ENCODE measurements around the gene CA12. TPM values are rescaled to one million over a fixed set of nuclear protein-coding genes. Genes with fewer than 3 reads are reported as not detected.

CA12 gene
- total RNA-seq, 1 experiment from 2014 or later: 33.0 TPM

DNA sequence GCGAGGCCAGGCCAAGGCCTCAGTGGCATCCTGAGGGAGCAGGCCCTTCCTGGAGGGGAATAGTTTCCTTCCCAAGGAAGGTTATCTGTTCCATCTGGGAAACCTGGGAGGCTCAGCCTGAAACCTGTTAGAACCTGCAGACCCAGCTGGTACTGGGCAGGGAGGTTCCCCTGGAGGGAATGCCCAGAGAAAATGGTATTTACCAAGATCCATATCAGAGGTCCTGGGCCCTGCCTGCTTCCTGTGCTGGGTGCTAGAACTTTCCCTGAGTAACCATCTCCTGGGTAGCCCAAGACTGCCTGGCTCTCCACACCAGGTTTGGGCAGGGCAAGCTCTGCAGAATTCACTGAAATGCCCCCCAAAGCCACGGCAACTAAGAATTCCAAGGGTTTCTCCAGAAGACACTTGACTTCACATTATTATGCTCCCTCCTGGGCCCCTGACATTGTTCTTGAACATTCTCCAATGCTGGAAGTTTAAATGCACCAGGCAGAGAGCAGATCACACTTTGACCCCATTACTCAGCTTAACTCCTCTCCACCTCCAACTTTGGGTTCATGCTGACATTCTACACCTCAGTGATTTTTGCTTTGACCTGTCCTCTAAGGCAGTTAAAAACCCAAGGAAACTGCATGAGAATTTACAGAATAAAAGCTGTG lies 2.0 kb downstream of the CA12 start:
- DNase-seq (ENCODE audit: extremely low read depth, low read depth): no peak

DNA sequence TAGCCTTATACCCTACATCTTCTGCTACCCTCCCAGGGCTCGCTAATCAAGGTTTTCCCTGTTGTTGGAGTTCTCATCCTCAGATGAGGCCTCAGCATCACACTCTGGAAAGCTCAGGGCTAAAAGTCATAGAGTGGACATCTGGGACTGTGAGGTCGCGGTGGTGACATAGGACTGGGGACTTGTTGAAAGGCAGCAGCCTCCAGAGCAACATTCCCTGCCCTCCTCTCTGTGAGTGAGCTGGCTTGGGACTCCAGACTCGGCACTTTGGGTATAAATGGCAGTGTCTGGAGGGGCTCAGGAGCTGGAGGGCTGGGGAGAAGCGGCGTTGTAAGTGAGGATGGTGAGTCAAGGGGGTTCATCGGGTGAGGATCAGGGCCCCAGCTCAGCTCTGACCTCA lies 2.7 kb downstream of the CA12 start:
- DNase-seq (ENCODE audit: extremely low read depth, low read depth): no peak

DNA sequence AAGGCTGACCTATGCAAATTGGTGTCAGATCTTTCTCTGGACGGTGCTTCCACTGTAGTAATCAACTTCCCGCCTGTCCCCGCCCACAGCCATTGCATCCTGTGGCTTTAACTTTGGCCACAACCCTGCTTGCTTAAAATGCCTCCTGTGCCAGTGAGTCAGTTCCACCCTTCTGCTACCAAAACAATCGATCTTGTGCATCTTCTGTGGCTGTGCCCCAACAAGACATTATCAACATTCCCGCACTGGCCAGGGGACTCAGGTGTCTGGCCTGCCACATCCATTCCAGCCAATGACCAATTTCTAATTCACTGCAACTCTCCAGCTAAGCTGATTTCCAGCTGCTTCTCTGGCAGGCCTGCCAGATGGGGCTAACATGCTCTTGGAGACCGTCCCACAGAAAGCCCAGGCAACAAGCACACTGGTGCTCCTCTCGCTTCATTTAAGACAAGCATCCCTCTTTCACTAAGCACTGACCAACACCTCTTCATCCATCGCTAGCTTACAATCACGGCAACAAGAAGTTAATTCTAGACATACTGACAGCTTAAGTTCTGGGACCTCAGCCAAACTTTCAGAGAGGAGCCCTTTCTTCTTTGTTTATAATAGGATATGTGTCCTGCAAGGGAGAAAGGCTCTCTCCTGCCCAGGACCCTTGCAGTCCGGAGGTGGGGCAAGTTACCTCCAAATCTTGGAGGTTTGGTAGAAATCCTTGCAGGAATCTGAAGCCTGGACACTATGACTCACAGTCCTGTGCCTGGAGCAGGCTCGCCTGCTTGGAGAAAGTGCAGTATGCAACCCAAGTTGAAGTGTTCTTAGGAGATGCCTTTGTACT lies 6.7 kb downstream of the CA12 start:
- DNase-seq (ENCODE audit: extremely low read depth, low read depth): no peak

DNA sequence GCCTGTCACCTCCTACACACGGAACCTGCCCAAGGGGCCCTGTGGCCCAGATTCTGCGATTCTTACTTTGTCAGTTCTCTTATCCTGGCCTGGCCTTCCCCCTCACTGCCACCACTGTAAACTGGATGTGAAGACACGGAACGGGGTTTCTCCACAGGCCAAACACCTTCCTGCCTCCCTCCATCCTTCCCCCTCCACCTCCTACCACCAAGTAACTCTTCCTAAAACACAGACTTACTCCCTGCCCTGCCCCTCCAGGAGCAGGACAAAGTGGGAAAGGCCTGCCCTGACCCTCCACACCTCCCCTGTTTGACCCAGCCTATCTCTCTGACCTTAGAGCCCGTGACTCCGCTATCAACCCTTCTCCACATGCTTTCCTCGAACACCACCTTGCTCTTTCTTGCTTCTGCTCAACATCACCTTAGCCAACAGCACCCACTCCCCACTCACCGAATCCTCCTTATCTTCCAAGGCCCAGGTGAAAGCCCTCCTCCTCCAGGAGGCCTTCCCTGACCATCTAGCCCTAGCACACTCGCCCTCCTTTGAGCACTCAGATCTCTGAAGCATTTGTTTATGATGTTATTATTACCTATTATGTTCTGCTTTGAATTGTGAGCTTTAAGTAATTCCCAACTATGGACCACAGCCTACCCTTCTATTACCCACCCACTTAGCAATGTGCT lies 7.6 kb downstream of the CA12 start:
- DNase-seq (ENCODE audit: extremely low read depth, low read depth): no peak

DNA sequence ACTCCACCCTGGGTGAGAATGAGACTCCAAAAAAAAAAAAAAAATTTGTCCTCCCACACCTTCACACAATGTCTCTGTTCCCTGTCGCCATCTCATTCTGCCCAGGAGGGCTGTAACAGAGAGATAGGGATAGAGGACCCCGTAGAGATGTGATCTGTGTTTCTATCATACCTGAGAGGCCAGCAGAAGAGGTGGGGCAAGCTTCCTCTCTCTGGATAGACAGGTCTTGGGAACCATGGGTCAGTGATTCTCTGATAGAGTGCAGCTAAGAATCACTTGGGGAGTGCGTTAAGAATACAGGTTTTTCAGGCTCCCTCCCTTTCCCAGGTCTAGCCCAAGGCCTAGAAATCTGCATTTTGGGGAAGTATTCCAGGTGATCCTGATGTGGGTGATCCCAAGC lies 8.3 kb downstream of the CA12 start:
- no peak for DNase-seq (ENCODE audit: extremely low read depth, low read depth)

DNA sequence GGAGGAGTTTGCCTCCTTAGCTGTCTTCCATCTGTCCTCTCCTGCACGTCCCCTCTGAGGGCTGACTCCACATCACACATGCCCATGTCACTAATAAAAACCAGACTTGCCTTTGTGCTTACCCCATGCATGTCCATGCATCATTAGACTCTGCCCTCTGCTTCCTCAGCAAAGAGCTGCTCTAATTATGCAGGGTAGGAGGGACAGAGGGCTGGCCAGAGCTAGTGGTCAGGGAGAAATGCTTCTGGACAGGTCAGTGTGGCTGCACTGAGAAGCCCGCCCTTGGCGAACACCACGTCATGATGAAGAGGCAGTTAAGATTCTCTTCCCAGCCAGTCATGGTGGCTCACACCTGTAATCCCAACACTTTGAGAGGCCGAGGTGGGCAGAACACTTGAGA lies 8.9 kb downstream of the CA12 start:
- no peak for DNase-seq (ENCODE audit: extremely low read depth, low read depth)

DNA sequence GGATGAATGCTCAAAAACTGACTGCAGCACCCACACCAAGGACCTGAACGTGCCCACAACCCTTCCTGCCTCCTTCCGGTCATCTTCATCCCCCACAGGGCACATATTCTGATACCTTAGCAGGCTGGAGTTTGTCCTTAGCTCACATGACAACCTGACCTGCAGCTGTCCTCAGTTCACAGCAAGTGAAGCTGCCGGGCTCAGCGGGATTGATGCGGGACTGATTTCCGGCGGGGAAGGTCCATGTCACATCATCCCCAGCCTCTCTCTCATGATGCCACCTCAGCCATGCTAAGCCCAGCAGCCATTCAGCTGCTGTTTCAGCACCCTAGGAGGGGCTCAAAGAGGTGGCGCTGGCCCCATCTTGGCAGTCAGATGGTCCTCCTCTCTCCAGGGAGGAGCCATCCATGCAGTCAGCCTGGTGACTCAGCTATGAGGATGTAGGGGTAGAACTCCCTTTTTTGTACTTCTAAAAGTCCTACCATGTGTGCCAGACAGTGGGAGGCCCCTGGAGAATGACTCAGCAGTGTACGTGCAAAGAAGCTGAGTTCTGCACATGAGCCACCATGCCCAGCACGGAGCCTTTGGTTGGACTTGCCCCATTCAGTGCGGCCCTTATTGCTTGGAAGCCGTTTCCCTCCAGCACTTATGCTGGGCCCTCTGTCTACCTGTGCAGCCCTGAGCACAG lies 9.5 kb downstream of the CA12 start:
- peak; percentile 30 for DNase-seq (ENCODE audit: extremely low read depth, low read depth)

DNA sequence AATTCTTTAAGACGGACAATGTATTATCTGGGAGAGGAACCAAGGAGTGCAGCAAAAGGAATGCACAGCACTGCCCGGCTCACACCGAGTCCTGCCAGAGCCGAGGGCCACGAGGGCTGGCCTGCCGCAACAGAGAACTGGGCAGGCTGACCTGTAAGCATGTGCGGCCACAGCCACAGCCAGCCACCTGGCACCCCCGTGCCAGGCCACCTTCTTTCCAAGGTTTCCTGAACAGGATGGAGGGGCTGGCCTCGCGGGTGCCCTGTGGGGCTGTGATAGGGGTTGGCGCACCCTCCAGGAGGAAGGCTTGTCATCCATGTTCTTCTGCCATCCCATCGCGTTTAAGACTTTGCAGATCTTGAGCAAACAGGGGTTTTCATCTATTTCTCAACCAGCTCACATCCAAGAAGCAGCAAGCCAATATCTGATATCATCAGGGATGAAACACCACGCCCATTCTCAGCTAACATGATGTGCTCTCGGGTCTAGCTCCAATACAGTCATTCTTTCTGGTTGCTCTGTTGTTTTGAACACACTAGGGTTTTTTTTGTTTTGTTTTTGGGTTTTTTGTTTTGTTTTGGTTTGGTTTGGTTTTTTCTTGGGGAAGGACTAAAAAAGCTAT lies 10.2 kb downstream of the CA12 start:
- DNase-seq (ENCODE audit: extremely low read depth, low read depth): no peak

DNA sequence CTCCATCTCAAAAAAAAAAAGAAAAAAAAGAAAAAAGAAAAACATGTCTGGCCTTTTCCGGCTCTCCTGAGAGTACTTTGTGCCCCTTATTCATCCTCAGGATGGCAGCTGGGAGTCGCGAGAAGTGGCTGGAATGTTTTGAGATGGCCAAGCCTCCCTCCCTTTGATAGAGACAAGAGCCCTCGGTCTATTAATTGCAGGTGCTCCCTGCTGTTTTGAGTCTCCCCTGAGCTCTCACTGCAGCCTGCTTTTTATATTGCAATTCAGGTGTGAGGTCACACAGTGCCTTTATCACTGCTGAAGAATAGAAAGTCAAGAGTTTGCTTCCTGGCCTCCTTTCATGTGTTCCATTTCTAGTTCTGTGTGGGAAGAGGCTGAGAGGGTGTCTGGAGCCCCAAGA lies 10.9 kb downstream of the CA12 start:
- no peak for DNase-seq (ENCODE audit: extremely low read depth, low read depth)

DNA sequence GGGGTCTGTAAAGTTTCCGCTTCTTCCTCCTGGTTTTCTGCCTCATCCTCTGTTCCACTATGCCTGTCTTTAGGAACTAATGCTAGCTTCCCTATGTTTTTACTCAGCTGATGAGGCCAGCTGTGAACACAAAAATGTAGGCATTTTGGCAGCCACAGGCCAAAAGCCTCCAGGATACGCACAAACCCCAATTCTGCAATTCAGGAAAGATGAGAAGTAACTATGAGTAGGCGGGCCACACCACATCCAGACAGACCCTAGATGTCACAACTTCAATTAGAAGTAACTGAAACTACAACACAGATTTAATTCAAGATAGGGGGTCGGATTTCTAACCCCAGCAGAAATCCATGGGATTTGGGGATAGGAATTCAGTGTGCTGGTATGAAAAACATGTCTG lies 11.9 kb downstream of the CA12 start:
- DNase-seq (ENCODE audit: extremely low read depth, low read depth): no peak

DNA sequence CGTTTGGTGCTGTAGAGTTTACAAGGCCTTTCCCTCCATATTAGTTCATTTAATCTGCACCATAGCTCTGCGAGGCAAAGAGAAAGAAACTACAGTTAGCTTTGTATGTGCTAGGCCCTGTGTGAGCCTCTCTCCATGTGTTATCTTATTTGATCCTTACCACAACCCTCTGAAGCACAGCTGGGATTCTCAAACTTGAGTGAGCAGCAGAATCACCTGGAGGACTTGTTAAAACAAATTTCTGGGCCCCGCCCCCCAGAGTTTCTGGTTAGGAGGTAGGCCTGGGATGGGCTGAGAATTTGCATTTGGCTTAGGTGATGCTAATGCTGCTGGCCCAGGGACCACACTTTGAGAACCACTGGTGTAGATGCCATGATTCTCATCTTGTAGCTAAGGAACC lies 12.3 kb downstream of the CA12 start:
- no peak for DNase-seq (ENCODE audit: extremely low read depth, low read depth)

DNA sequence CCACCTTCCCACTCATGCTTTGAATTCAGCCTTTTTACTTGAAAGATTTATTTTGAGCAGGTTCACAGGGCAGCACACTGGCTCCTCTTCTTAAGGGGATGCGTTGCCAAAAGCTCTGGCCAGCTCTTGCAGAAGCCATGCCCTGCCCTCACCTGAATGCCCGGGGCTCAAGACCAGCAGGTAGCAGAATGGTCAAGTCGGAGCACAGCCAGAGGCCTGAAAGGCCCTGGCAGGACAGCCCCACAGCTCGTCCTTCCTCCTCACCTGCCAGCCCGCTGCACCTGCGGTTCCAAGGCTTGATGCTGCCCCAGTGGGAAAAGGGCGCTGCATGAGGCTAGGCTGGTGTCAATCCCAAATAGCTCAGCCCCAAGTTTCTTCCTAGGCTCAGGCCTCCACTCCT lies 13.1 kb downstream of the CA12 start:
- no peak for DNase-seq (ENCODE audit: extremely low read depth, low read depth)

DNA sequence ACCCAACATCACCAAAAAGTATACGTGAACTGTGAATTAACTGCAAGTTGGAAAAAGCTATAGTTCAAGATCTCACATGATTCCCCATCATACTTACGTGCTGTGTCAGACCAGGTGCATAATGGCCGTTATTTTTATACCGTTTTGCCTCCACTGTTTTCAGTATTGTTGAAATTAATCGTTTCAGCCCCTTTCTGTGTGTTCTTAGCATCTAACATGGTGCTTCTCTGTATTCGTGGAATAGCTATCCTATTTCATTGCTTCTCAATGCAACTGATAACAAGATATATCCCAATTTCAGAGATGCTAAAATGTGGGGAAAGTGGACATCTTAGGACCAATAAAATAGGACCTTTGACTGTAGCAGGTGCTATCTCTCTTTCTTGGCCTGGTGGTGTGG lies 13.7 kb downstream of the CA12 start:
- no peak for DNase-seq (ENCODE audit: extremely low read depth, low read depth)

DNA sequence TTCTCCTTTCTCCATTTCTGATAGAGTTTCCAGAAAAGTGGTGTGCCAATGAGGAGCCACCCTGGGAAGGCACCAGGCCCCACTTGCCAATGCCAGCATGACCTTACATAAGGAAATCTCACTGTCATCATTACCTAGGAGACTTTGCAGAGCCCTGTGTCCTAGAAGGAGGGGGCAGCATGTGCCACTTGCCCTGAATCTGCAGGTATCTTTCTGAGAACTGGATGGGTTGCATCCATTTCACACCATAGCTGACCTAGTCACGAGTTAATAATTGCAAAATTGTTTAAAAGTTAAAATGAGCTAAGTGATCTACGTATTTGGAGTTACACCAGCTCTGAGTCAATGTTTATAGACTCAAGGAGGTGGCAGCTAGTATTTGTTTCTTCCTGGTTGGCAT lies 14.3 kb downstream of the CA12 start:
- DNase-seq (ENCODE audit: extremely low read depth, low read depth): no peak

DNA sequence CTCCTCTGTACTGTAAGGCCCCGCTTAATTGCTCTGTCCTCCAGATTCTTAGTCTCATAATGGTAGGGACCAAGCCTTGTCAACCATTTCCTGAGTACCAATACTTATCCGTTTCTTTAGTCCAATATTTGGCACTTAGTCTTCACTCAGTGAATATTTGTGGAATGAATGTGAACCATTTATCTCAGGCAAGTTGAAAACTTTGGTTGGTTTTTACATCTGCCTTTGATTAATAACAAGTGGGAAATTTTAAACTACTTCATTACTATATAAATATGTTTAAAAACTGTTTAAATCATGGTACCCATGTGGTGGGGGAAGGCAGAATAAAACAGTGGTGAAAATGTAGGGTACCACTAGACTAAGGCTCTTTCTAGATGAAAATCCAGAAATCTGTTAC lies 15.2 kb downstream of the CA12 start:
- no peak for DNase-seq (ENCODE audit: extremely low read depth, low read depth)

DNA sequence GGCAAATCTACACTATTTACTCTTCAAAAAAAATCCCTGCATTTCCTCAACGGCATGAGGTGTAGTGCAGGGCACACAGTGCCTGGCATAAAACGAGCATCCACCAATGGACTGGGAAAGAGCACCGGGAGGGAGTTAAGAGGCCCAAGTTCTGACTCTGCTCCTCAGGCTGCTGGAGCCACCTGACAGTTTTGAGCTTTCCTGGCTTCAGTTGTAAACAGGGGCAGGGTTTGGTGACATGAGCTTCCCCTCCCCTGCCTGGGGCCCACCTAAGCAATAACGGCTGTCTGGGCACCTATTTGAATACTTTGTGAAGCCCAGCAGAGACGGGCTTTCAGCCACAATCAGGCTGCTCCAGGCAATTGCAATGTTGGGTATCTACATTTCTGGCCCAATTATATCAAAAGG lies 16.4 kb downstream of the CA12 start:
- no peak for DNase-seq (ENCODE audit: extremely low read depth, low read depth)

DNA sequence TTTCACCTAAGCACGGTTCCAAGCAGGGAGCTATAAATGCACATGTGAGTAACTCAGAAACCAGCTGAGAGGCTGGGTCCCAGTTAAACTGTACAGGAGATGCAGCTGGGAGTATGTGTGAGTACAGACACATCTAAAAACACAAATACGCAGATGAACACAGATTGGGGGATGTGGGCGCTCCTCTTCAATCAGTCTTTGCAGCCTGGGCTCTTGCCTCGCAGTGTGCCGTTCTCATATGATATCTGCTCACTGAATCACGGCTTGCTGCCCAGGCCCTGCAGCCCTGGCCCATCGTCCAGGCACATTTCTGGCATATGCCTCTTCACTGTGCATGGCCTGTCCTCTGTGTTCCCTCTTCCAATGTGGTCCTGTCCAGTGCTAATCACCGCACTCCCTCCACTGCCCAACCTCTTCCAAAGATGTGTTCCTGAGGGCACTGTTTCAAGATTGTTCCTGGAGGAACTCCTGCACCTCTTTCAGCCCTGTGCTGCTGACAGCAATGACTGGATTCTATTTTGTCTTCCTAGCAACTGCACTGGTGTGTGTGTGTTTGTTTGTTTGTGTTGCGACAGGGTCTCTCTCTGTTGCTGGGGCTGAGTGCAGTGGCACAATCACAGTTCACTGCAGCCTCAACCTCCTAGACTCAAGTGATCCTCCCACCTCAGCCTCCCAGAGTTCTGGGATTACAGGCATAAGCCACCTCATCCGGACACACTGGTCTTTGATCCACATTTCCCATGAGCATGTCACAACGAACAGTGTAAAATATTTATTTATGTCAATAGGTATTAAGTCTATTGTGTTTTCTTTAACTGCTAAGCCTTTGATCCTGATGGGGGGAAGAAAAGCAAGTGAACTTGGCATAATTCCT lies 17.0 kb downstream of the CA12 start:
- DNase-seq (ENCODE audit: extremely low read depth, low read depth): no peak

DNA sequence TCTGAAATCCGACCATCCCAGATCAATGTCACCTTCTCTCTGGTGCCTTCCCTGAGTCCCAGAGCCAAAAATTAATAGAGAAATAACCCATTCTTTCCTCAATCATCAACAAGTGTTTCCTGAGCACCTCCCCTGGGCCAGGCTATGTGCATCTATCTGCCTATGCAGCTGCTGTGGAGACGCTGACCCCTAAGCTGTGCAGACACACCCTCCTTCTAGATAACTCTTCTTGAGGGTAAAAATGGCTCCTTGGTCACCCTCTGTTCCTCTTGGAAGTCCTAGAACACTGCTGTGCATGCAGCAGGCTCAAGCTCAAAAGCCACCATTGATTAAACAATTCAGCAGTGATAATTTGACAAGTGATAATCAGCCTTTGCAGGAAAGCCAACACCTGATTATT lies 18.4 kb downstream of the CA12 start:
- DNase-seq (ENCODE audit: extremely low read depth, low read depth): no peak

DNA sequence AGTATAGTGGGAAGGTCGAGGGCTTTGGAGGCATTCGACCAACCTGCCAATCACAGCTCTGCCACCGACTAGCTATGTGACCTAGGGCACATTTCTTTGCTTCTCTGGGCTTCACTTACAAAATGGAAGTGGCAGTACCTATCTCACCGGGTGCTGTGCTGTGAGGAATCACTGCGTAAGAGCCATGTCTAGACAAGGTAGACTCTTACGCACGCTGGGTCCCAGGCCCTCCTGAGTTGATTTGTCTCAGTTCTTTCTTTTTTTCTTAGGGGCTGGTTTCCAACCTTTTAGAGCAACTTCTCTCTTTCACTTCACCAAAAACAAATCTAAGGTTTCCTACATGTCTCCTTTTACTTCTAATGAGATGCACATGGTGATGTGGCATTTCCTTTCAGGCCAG lies 18.8 kb downstream of the CA12 start:
- no peak for DNase-seq (ENCODE audit: extremely low read depth, low read depth)

DNA sequence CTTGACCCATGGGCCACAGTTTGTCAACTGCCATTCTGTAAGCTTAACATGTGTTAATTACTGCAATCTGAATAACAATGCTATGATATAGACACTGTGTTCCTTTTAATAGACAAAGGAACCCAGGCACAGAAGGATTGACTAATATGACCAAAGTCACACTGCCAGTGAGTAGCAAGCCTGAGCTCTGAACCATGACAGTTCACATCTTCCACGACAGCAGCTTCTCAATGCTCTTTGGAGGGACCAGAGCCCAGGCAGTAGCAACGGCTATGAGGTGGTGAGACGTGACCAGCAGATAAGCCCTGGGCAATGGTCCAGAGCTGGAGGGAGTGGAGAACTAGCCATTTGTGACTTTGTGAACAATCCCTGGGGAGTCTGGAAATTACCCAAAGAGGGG lies 19.4 kb downstream of the CA12 start:
- no peak for DNase-seq (ENCODE audit: extremely low read depth, low read depth)

All from NCI-H460 (cell line).